K562 (cell line): Measurements from ENCODE around the gene JPT1. TPM values are rescaled to one million over a fixed set of nuclear protein-coding genes. Genes with fewer than 3 reads are reported as not detected.
A peak's percentile ranks its signal among the peaks of the same experiment; 100 is the strongest.

Experiments used
- CBX1 ChIP-seq: sonication (generic); IDR thresholded peaks from 2 replicates; pipeline ENCODE4 v1.6.1; 2016; ENCODE audit warnings: antibody characterized with exemption, low read depth, mild to moderate bottlenecking
- FOXA3 ChIP-seq, 2 experiments: fragments of 450-650 bp in 1 of 2; sonication (generic) in 1 of 2; formaldehyde crosslinking; IDR thresholded peaks in 1 of 2; conservative IDR thresholded peaks in 1 of 2; 2 replicates each; pipeline versions ENCODE4 v1.4.0 to v1.8.0; 2020 to 2022; ENCODE audit warnings: mild to moderate bottlenecking in 2 of 2, missing genetic modification reagents in 1 of 2
- GMEB1 ChIP-seq: fragments of 250-450 bp; sonication (Bioruptor Pico); IDR thresholded peaks from 2 replicates; pipeline ENCODE4 v1.4.0; 2020; ENCODE audit warnings: mild to moderate bottlenecking
- HNRNPUL1 ChIP-seq: fragments of 200-400 bp; formaldehyde crosslinking; IDR thresholded peaks from 2 replicates; pipeline ENCODE4 v1.6.1; 2017; ENCODE audit warnings: low read length
- IRF1 ChIP-seq: sonication (generic); formaldehyde crosslinking; IDR thresholded peaks from 2 replicates; pipeline ENCODE4 v1.8.0; 2022; ENCODE audit warnings: missing genetic modification reagents, mild to moderate bottlenecking, borderline replicate concordance
- L3MBTL2 ChIP-seq: fragments of 450-650 bp; IDR thresholded peaks from 2 replicates; pipeline ENCODE4 v1.6.1; 2016; ENCODE audit warnings: mild to moderate bottlenecking, moderate library complexity
- OTX1 ChIP-seq: fragments of 450-650 bp; formaldehyde crosslinking; IDR thresholded peaks from 2 replicates; pipeline ENCODE4 v1.4.0; 2022; ENCODE audit warnings: mild to moderate bottlenecking
- PTRF ChIP-seq: fragments of 450-650 bp; IDR thresholded peaks from 2 replicates; pipeline ENCODE4 v1.6.1; 2016; ENCODE audit warnings: mild to moderate bottlenecking, missing genetic modification characterization, missing compliant biosample characterization
- TSHZ1 ChIP-seq: fragments of 250-450 bp; sonication (Bioruptor Pico); IDR thresholded peaks from 2 replicates; pipeline ENCODE4 v1.4.0; 2020; ENCODE audit warnings: mild to moderate bottlenecking, moderate library complexity
- ZFP36 ChIP-seq: fragments of 150-350 bp; IDR thresholded peaks from 2 replicates; pipeline ENCODE4 v1.6.1; 2018; ENCODE audit warnings: low read length, low read depth; ENCODE audit not compliant: partially characterized antibody
- ZNF217 ChIP-seq: sonication (generic); formaldehyde crosslinking; IDR thresholded peaks from 2 replicates; pipeline ENCODE4 v1.8.0; 2022; ENCODE audit warnings: mild to moderate bottlenecking, missing genetic modification reagents
- ZNF253 ChIP-seq: fragments of 250-450 bp; sonication (Bioruptor Pico); conservative IDR thresholded peaks from 2 replicates; pipeline ENCODE4 v1.6.1; 2021; ENCODE audit warnings: mild to moderate bottlenecking
- ZNF511 ChIP-seq: sonication (generic); formaldehyde crosslinking; IDR thresholded peaks from 2 replicates; pipeline ENCODE4 v1.8.0; 2022; ENCODE audit warnings: mild to moderate bottlenecking, missing genetic modification reagents
- ZNF561 ChIP-seq: fragments of 450-650 bp; formaldehyde crosslinking; conservative IDR thresholded peaks from 2 replicates; pipeline ENCODE4 v1.4.0; 2020; ENCODE audit warnings: mild to moderate bottlenecking, moderate library complexity
- ZNF609 ChIP-seq: sonication (generic); formaldehyde crosslinking; IDR thresholded peaks from 2 replicates; pipeline ENCODE4 v1.8.1; 2023; ENCODE audit warnings: missing genetic modification reagents, mild to moderate bottlenecking, borderline replicate concordance
- ZNF75A ChIP-seq: fragments of 450-650 bp; formaldehyde crosslinking; IDR thresholded peaks from 2 replicates; pipeline ENCODE4 v1.4.0; 2020; ENCODE audit warnings: mild to moderate bottlenecking
- polyA plus RNA-seq, 8 experiments: library from polyadenylated mRNA; depleted of rRNA in 4 of 8; stranded (reverse) in 5 of 8; unstranded in 3 of 8; fragments of >200 nt; fragmentation: Nextera tagmentation in 2 of 8; fragmentation: Illumina TruSeq in 1 of 8; extraction: Ambion mirVana in 2 of 8; extraction: Trizol in 1 of 8; gene quantifications; 2 replicates each; pipeline versions ENCODE4 v1.2.1 to v1.2.3, GENCODE V29; 2011 to 2014; ENCODE audit warnings: inconsistent platforms in 1 of 8, missing spikeins in 1 of 8
- total RNA-seq, 7 experiments: library from RNA; depleted of rRNA in 6 of 7; stranded (reverse); fragments of >200 nt in 6 of 7; fragmentation: Illumina TruSeq in 2 of 7; extraction: Trizol in 2 of 7; gene quantifications; 2 replicates each; pipeline versions ENCODE4 v1.2.1 to v1.2.3, GENCODE V29; 2011 to 2021; ENCODE audit warnings: low replicate concordance in 1 of 7

The JPT1 gene
- total and polyA plus RNA-seq, 9 of the 15 experiments (the other 6 are each of a cell fraction or from before 2014, with no cell fraction given) = 56.7 to 292 (median 144) TPM

- TF ChIP-seq TSHZ1 (CRISPR knock-in tag) = no peak
- TF ChIP-seq CBX1 = peak; percentile 78
- TF ChIP-seq ZNF75A (CRISPR knock-in tag) = no peak; the same call in 1 of the 2 replicates
- no peak for TF ChIP-seq ZFP36
- TF ChIP-seq ZNF561 (CRISPR knock-in tag) = no peak
- TF ChIP-seq HNRNPUL1 = no peak
- TF ChIP-seq OTX1 = no peak
- TF ChIP-seq ZNF609 (CRISPR knock-in tag) = no peak
- TF ChIP-seq L3MBTL2 = peak; percentile 98
- no peak for TF ChIP-seq IRF1 (CRISPR knock-in tag)
- TF ChIP-seq PTRF = no peak
- peak; percentile 50 for TF ChIP-seq GMEB1 (CRISPR knock-in tag)
- peak; percentile 93 for TF ChIP-seq ZNF511
- 0 out of 4 replicates have a peak, but pooled peaks of 1 of the 2 experiments have one; percentile 47 for TF ChIP-seq FOXA3 (CRISPR knock-in tag; conservative IDR thresholded peaks at IDR 0.05 in 1 of 2, IDR thresholded peaks at IDR 0.05 in 1 of 2)
- TF ChIP-seq ZNF253 (CRISPR knock-in tag) = no peak
- TF ChIP-seq ZNF217 = no peak
Measured at GRCh38 chr17:75131278-75132017, 22.9 kb downstream of the JPT1 start, which contains the start of gene NT5C (continued).
